NCI-H2029 treated with DMSO at 0.1 percent for 48 hours (cell line): Measurements from ENCODE around the gene DNAH9.

Experiments
- DNase-seq: peaks from one replicate; lab custom pipeline; 2025; lab: John Stamatoyannopoulos, UW

Gene DNAH9

GRCh38 chr17:11747441-11747840 lies 149.2 kb downstream of the DNAH9 start:
- no peak for DNase-seq

- no peak for DNase-seq
Observed at GRCh38 chr17:11757815-11758214, 159.5 kb downstream of the DNAH9 start.

- DNase-seq, result no peak
Observed at GRCh38 chr17:11768106-11768505, 169.8 kb downstream of the DNAH9 start.

- no peak for DNase-seq
Observed at GRCh38 chr17:11768981-11769380, 170.7 kb downstream of the DNAH9 start.

- no peak for DNase-seq
Observed at GRCh38 chr17:11772031-11772430, 173.8 kb downstream of the DNAH9 start.

- no peak for DNase-seq
Observed at GRCh38 chr17:11779892-11780291, 181.6 kb downstream of the DNAH9 start.

- no peak for DNase-seq
Observed at GRCh38 chr17:11780621-11781020, 182.4 kb downstream of the DNAH9 start.

- DNase-seq, result no peak
Observed at GRCh38 chr17:11786711-11787438, 188.6 kb downstream of the DNAH9 start.

- DNase-seq, result no peak
Observed at GRCh38 chr17:11795906-11796305, 197.6 kb downstream of the DNAH9 start.

- no peak for DNase-seq
Observed at GRCh38 chr17:11797803-11798202, 199.5 kb downstream of the DNAH9 start.

- no peak for DNase-seq
Observed at GRCh38 chr17:11803231-11803969, 205.1 kb downstream of the DNAH9 start.

GRCh38 chr17:11805138-11805537 lies 206.9 kb downstream of the DNAH9 start:
- no peak for DNase-seq

GRCh38 chr17:11805952-11806351 lies 207.7 kb downstream of the DNAH9 start:
- no peak for DNase-seq

GRCh38 chr17:11807606-11808005 lies 209.3 kb downstream of the DNAH9 start:
- DNase-seq, result no peak

- no peak for DNase-seq
Observed at GRCh38 chr17:11813278-11813677, 215.0 kb downstream of the DNAH9 start.

- DNase-seq, result no peak
Observed at GRCh38 chr17:11813871-11814270, 215.6 kb downstream of the DNAH9 start.

GRCh38 chr17:11814655-11815262 lies 216.5 kb downstream of the DNAH9 start:
- no peak for DNase-seq

- DNase-seq, result no peak
Observed at GRCh38 chr17:11816409-11816808, 218.1 kb downstream of the DNAH9 start.

- no peak for DNase-seq
Observed at GRCh38 chr17:11823862-11824261, 225.6 kb downstream of the DNAH9 start.

- DNase-seq, result no peak
Observed at GRCh38 chr17:11825572-11826209, 227.4 kb downstream of the DNAH9 start.

GRCh38 chr17:11832401-11833137 lies 234.3 kb downstream of the DNAH9 start:
- no peak for DNase-seq

GRCh38 chr17:11836508-11836907 lies 238.2 kb downstream of the DNAH9 start:
- no peak for DNase-seq
